ENCODE results near the gene TMEM215.

DNA sequence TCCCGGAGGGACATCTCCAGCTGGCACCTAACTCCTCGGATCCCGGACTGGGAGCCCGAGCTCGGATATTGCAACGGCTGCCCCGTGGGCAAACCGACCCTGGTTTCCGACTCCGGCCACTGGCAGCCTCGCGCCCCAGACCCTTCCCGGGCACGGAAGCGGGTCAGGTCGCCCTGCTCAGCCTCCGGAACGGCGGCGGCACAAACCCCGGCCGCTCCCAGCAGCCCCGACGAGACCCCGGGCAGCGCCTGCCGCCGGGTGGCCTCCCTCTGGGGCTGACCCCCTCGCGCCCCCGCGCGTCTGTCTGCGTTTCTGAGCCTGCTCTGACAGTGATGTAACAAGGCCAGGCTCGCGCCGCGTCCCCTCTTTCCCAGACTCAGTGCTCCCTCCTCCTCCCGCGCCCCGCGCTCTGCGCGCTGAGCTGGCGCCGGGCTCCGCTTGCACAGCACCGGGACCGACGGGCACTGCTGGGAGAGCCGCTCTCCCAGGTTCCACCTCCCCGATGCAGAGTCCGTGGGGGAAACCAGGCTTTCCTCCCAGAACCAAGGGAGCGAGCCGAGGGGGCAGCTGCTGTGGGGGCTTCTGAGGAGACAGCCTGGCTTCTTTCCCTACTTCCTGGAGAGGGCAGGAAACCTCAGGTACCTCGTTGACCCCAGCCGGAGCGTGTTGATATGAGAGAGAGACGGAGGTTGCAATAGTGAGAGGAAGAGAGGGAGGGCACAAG is at the start of gene TMEM215:
- no peak for TF ChIP-seq CTCF (IDR thresholded peaks at IDR 0.05; ENCODE audit: low read depth, low read length)
- no peak for TF ChIP-seq POLR2A (IDR thresholded peaks at IDR 0.05; ENCODE audit: extremely low read depth, insufficient read length)
- no peak for TF ChIP-seq MAX (IDR thresholded peaks at IDR 0.05; ENCODE audit: low read depth, low read length)

All from NB4 (cell line).